Neural progenitor cell (in vitro differentiated cells): ENCODE measurements around the gene MCM5.

Experiments used
- CTCF ChIP-seq: fragments of 200-600 bp; sonication (generic); IDR thresholded peaks from 2 replicates; pipeline ENCODE4 v1.5.1; 2017; ENCODE audit warnings: antibody characterized with exemption, mild to moderate bottlenecking
- EZH2 ChIP-seq: fragments of 200-600 bp; sonication (generic); IDR thresholded peaks from 2 replicates; pipeline ENCODE4 v1.6.1; 2017; ENCODE audit warnings: antibody characterized with exemption, mild to moderate bottlenecking, moderate library complexity
- EZH2phosphoT487 ChIP-seq: fragments of 200-600 bp; sonication (generic); IDR thresholded peaks from 2 replicates; pipeline ENCODE4 v1.6.1; 2017; ENCODE audit warnings: antibody characterized with exemption

- no peak for TF ChIP-seq CTCF
- TF ChIP-seq EZH2phosphoT487 = no peak
- no peak for TF ChIP-seq EZH2
Observed at GRCh38 chr22:35407362-35407761, 7.4 kb downstream of the MCM5 start.
